ENCODE data around the gene DGAT2. TPM values are rescaled to one million over a fixed set of nuclear protein-coding genes. Genes with fewer than 3 reads are reported as not detected.
"Not testable (repeated sequence)": the region's sequence is repeated elsewhere in the genome, so short reads cannot be mapped to it uniquely, and the experiment has no call there.

Gene DGAT2
- total RNA-seq, 1 experiment from 2014 or later, result 6.4 TPM

DNA sequence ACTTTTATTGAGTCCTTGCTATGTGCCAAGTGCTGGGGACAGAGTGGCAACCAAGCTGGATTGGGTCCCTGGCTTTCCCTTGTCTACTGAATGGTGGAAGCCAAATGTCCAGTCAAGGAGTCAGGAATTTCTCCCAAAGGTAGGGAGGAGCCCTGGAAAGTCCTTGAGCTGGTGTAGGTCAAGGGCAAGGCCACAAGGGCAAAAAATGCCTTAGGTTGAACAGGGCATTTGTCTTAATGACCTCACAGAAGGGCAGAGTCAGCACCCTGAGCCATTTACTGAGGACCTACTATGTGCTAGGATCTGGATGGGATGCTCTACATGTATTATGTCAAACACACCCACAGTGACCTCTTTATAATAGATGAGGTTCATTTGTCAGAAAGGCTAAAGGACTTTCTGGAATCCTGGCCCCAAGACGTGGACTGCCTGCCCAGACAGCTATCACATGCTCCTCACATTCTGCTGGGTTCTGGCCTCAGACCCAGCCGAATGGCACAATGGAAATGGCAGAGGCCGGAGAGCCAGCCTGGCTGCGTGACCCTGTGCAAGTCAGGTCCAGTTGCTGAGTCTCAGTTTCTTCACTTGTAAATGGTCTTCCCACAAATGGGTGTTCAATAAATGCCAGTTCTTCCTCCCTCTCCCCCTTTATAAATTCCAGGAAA, 33.3 kb upstream of the DGAT2 start:
- no peak overlapping the region for H3K4me3 Mint-ChIP-seq (ENCODE audit: unreplicated experiment)
- no peak overlapping the region for H3K27ac Mint-ChIP-seq (ENCODE audit: low read depth, unreplicated experiment)
- ChIA-PET POLR2A (no interaction called here), CTCF (no interaction called here)
- H3K27me3 Mint-ChIP-seq (ENCODE audit: insufficient read depth, unreplicated experiment), result no peaks in the 10 kb centered on the region
- no peaks in the 10 kb centered on the region for H3K36me3 Mint-ChIP-seq (ENCODE audit: insufficient read depth, unreplicated experiment)
- no TSS peak for BruUV-seq (replicated peaks)
- TF ChIP-seq, protein P1, sequence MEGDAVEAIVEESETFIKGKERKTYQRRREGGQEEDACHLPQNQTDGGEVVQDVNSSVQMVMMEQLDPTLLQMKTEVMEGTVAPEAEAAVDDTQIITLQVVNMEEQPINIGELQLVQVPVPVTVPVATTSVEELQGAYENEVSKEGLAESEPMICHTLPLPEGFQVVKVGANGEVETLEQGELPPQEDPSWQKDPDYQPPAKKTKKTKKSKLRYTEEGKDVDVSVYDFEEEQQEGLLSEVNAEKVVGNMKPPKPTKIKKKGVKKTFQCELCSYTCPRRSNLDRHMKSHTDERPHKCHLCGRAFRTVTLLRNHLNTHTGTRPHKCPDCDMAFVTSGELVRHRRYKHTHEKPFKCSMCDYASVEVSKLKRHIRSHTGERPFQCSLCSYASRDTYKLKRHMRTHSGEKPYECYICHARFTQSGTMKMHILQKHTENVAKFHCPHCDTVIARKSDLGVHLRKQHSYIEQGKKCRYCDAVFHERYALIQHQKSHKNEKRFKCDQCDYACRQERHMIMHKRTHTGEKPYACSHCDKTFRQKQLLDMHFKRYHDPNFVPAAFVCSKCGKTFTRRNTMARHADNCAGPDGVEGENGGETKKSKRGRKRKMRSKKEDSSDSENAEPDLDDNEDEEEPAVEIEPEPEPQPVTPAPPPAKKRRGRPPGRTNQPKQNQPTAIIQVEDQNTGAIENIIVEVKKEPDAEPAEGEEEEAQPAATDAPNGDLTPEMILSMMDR (IDR thresholded peaks at IDR 0.05; ENCODE audit: unreplicated experiment), result no peak
- H3K4me1 Mint-ChIP-seq (ENCODE audit: insufficient read depth, unreplicated experiment), result no peaks in the 10 kb centered on the region
- DNase-seq (ENCODE audit: unreplicated experiment), result no peak
- no peaks in the 10 kb centered on the region for H3K9me3 Mint-ChIP-seq (ENCODE audit: unreplicated experiment)
- intact Hi-C loops (cut with micrococcal nuclease), result no loop called here

DNA sequence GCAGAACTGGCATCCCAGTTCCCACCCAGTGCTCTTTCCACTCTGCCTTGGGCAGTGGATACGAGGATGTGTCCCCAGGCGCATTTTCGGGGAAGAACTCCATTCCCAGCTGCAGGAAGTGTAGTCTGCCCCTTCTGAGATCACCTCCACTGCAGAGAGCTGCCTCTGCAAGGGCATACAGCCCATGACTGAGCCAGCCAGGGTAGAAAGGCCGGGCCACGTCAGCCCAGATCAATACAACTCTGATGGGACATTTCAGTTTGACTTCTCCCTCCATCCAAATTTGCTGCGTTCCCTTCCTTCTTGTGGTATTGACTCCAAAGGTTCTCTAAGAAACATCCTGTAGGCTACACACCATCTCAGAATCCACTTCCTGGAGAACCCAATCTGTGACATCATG, 31.3 kb upstream of the DGAT2 start:
- no peaks in the 10 kb centered on the region for H3K36me3 Mint-ChIP-seq (ENCODE audit: insufficient read depth, unreplicated experiment)
- H3K27me3 Mint-ChIP-seq (ENCODE audit: insufficient read depth, unreplicated experiment), result peaks cover under 1% of the 10 kb centered on the region
- no peak for DNase-seq (ENCODE audit: unreplicated experiment)
- TF ChIP-seq, protein P1 (IDR thresholded peaks at IDR 0.05; ENCODE audit: unreplicated experiment), result no peak
- intact Hi-C loops (cut with micrococcal nuclease), result no loop called here
- no peaks in the 10 kb centered on the region for H3K9me3 Mint-ChIP-seq (ENCODE audit: unreplicated experiment)
- no TSS peak for BruUV-seq (replicated peaks)
- ChIA-PET POLR2A (no interaction called here), CTCF (interaction anchor here (0.7 to 1.5 kb wide), 2 partner anchors 31 to 75 kb away, joined by 3 to 6 read pairs; no protein-coding TSS in a partner anchor)
- no peaks in the 10 kb centered on the region for H3K4me1 Mint-ChIP-seq (ENCODE audit: insufficient read depth, unreplicated experiment)
- H3K4me3 Mint-ChIP-seq (ENCODE audit: unreplicated experiment), result no peak overlapping the region
- H3K27ac Mint-ChIP-seq (ENCODE audit: low read depth, unreplicated experiment), result no peak overlapping the region

DNA sequence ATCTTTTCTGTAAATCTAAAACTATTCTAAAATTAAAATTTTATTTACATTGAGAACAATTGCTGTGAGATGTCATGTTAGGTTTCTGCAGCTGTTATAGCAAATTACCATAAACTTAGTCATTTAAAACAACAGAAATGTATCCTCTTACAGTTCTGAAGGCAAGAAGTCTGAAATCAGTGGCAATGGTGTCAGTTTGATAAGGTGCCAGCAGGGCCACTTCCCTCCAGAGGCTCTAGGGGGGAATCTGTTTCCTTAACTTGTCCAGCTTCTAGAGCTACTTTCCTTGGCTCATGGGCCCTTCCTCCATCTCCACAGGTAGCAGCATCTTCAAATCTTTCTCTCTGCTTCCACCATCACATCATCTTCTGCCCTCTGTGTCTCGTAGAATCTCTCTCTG, 27.9 kb upstream of the DGAT2 start:
- Mint-ChIP-seq H3K9me3 (ENCODE audit: unreplicated experiment) (no peaks in the 10 kb centered on the region), H3K4me1 (ENCODE audit: insufficient read depth, unreplicated experiment) (no peaks in the 10 kb centered on the region), H3K4me3 (ENCODE audit: unreplicated experiment) (no peak overlapping the region), H3K27me3 (ENCODE audit: insufficient read depth, unreplicated experiment) (peaks cover 32% of the 10 kb centered on the region), H3K27ac (ENCODE audit: low read depth, unreplicated experiment) (no peak overlapping the region), H3K36me3 (ENCODE audit: insufficient read depth, unreplicated experiment) (no peaks in the 10 kb centered on the region)
- TF ChIP-seq, protein P1 (IDR thresholded peaks at IDR 0.05; ENCODE audit: unreplicated experiment), result no peak
- BruUV-seq (replicated peaks), result no TSS peak
- intact Hi-C loops (cut with micrococcal nuclease), result no loop called here
- ChIA-PET CTCF (interaction anchor here (0.6 kb wide), 1 partner anchor 25 kb away, joined by 3 read pairs; no protein-coding TSS in a partner anchor), POLR2A (interaction anchor here (0.6 kb wide), 1 partner anchor 62 kb away, joined by 3 read pairs; no protein-coding TSS in a partner anchor)
- no peak for DNase-seq (ENCODE audit: unreplicated experiment)

DNA sequence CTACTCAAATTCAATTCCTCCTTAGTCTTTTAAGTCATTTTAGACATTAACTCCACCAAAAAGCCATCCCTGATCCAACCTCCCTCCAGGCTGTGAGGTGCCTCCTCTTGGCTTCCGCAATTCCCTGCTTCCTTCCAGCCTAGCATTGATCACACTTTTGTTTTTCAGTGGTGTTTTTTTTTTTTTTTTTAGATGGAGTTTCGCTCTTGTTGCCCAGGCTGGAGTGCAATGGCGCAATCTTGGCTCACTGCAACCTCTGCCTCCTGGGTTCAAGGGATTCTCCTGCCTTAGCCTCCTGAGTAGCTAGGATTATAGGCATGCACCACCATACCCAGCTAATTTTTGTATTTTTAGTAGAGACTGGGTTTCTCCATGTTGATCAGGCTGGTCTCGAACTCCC, 25.4 kb upstream of the DGAT2 start:
- H3K4me1 Mint-ChIP-seq (ENCODE audit: insufficient read depth, unreplicated experiment); H3K36me3 Mint-ChIP-seq (ENCODE audit: insufficient read depth, unreplicated experiment); H3K4me3 Mint-ChIP-seq (ENCODE audit: unreplicated experiment); intact Hi-C loops (cut with micrococcal nuclease); DNase-seq (ENCODE audit: unreplicated experiment); CTCF ChIA-PET; H3K27ac Mint-ChIP-seq (ENCODE audit: low read depth, unreplicated experiment); POLR2A ChIA-PET; H3K9me3 Mint-ChIP-seq (ENCODE audit: unreplicated experiment); BruUV-seq (replicated peaks): not testable (repeated sequence)
- peaks cover 33% of the 10 kb centered on the region for H3K27me3 Mint-ChIP-seq (ENCODE audit: insufficient read depth, unreplicated experiment)

All from MCF 10A (cell line).